Fibroblast of the aortic adventitia (primary cell): ENCODE data around the gene METTL8. TPM values are rescaled to one million over a fixed set of nuclear protein-coding genes. Genes with fewer than 3 reads are reported as not detected.
"Not testable (repeated sequence)": the region's sequence is repeated elsewhere in the genome, so short reads cannot be mapped to it uniquely, and the experiment has no call there.

Source experiments
- DNase-seq: peaks from one replicate; pipeline ENCODE4 v3.0.0-alpha.2; 2010; ENCODE audit warnings: low read depth
- H3K4me3 ChIP-seq: 2 replicates; pipeline ENCODE4 v1.5.1; 2011; ENCODE audit warnings: low read depth, mild to moderate bottlenecking, control low read depth, low read length, moderate library complexity
- total RNA-seq: library from RNA; depleted of rRNA; stranded (reverse); fragments of >200 nt; gene quantifications from 2 replicates; pipeline ENCODE4 v1.2.3, GENCODE V29; 2012; ENCODE audit warnings: low replicate concordance
- TF ChIP-seq, protein P1 (sequence below): IDR thresholded peaks from 2 replicates; pipeline ENCODE4 v1.5.1; 2011; ENCODE audit warnings: mild to moderate bottlenecking, low read length, control low read depth, inconsistent platforms; ENCODE audit not compliant: insufficient read depth

METTL8 gene
- total RNA-seq, 1 donor = 34.6 TPM

DNA sequence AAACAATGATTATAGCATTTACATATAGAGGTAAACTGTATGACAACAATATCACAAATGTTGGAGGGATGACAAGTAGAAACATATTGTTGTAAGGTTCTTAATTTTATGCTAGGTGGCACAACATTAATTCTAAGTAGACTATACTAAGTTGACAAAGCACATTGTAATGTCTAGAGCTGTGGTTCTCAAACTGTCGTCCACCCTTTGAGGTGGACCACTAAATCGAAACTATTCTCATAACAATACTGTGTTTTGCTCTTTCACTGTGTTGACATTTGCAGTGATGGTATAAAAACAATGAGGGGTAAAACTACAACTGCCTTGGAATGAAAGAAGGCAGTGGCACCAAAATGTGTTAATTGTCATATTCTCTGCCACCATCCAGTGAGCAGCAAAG lies 66.1 kb downstream of the METTL8 start:
- no peak for DNase-seq
- TF ChIP-seq, protein P1, sequence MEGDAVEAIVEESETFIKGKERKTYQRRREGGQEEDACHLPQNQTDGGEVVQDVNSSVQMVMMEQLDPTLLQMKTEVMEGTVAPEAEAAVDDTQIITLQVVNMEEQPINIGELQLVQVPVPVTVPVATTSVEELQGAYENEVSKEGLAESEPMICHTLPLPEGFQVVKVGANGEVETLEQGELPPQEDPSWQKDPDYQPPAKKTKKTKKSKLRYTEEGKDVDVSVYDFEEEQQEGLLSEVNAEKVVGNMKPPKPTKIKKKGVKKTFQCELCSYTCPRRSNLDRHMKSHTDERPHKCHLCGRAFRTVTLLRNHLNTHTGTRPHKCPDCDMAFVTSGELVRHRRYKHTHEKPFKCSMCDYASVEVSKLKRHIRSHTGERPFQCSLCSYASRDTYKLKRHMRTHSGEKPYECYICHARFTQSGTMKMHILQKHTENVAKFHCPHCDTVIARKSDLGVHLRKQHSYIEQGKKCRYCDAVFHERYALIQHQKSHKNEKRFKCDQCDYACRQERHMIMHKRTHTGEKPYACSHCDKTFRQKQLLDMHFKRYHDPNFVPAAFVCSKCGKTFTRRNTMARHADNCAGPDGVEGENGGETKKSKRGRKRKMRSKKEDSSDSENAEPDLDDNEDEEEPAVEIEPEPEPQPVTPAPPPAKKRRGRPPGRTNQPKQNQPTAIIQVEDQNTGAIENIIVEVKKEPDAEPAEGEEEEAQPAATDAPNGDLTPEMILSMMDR = no peak
- H3K4me3 ChIP-seq = no peak overlapping the region

DNA sequence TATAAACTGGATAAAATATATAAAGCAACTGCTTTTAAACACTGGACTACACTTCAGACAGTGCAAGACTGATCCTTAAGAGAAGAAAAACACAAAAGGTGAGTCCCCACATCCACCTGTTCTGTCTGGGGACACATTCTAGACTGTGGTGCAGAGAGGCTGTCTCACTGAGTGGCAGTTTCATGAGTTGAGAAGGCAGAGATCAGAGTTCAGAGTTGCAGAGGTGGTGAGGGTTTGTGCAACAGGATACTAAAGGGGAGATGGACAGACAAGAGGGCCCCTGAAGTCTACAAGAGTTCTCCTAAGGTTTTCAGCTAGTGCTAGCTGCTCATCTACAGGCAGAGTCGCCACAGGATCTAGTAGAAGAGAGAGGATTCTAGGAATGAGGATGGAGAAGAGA lies 68.0 kb downstream of the METTL8 start:
- no peak for DNase-seq
- no peak overlapping the region for H3K4me3 ChIP-seq
- TF ChIP-seq, protein P1 = no peak

DNA sequence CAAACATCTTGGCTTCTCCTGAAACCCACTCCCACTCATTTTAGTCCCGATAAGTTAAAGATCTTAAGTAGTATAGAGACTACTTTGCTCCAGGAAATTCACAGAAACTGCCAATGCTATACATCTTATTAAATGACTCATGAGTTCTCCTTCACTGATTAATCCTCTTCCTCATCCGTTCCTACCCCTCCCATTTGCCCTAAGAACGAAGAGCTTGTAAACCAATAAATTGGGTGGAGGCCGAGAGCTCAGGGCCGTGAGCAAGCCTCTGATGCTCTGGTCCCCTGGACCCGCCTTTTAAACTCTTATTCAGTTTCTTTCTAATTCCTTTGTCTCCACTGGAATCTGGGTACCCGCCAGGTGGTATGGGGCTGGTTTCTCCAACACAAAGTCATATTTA lies 68.6 kb downstream of the METTL8 start:
- DNase-seq = no peak
- no peak overlapping the region for H3K4me3 ChIP-seq
- TF ChIP-seq, protein P1 = no peak

DNA sequence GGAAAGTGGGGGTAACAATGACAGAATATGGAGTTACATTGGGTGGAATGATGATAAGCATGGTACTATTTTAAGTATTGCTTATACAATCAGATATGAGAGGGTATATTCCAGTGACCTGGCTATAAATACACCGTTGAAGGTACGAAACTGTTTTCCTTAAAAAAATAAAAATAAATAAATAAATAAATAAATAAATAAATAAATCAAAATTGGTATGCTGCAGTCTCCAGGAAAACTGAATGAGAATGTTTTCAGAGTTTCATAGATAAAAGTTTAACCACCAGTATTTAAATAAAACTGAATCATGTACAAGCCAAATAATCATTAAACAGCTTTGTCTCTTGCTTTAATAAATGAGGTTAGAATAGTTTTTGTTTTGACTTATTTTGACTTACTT lies 71.4 kb downstream of the METTL8 start:
- no peak for DNase-seq
- TF ChIP-seq, protein P1 = no peak
- H3K4me3 ChIP-seq = no peak overlapping the region

DNA sequence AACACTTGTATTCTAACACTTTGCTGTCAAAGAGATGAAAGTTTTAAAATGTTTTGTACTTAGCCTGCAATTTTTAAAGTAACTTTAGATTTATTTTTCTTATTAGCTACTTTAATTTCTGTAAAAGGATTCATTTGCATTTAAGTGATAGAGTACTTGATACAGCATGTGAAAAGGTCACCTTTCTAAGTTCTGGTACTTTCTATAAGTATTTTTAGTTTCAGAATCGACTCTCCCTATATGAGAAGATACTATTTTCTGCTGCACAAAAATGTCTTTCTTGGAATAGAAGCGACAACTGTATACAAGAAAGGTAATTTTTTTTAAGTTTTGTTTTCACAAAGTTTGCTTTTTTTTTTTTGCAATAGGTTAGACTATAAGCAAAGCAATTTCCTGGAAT lies 72.9 kb downstream of the METTL8 start:
- H3K4me3 ChIP-seq = no peak overlapping the region
- TF ChIP-seq, protein P1 = no peak
- DNase-seq = no peak

DNA sequence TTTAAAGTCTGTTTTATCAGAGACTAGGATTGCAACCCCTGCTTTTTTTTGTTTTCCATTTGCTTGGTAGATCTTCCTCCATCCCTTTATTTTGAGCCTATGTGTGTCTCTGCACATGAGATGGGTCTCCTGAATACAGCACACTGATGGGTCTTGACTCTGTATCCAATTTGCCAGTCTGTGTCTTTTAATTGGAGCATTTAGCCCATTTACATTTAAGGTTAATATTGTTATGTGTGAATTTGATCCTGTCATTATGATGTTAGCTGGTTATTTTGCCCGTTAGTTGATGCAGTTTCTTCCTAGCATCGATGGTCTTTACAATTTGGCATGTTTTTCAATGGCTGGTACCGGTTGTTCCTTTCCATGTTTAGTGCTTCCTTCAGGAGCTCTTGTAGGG lies 80.0 kb downstream of the METTL8 start:
- not testable (repeated sequence) for DNase-seq, H3K4me3 ChIP-seq

DNA sequence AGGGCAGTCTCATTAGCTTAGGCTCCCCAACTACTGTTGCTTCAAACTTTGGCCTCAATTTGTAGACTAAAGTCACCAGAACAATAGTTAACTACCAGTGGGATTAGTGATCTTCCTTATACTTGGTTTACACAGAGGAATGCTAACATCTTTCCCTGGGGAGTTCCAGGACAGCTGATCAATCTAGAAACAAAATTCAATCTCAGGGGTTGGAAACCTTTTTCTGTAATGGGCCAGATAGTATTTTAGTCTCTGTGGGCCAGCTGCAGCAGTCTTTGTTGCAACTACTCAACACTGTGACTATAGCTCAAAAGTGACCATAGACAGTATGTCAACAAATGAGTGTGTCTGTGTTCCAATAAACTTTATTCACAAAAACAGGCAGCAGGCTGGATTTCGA lies 85.7 kb downstream of the METTL8 start:
- no peak overlapping the region for H3K4me3 ChIP-seq
- no peak for DNase-seq
- TF ChIP-seq, protein P1 = no peak
